ENCODE measurements around the gene IDH1. TPM values are rescaled to one million over a fixed set of nuclear protein-coding genes. Genes with fewer than 3 reads are reported as not detected.
A peak's percentile ranks its signal among the peaks of the same experiment; 100 is the strongest.
"Not testable (repeated sequence)": the region's sequence is repeated elsewhere in the genome, so short reads cannot be mapped to it uniquely, and the experiment has no call there.

IDH1 gene
- total and polyA plus RNA-seq, 2 of the 4 experiments (the other 2 are of a cell fraction): 53.5 to 77.1 TPM

GRCh38 chr2:208268156-208268952, 13.5 kb upstream of the IDH1 start (continued):
- TF ChIP-seq CEBPB (IDR thresholded peaks at IDR 0.05; ENCODE audit: low read depth, low read length): no peak

- H2BK20ac ChIP-seq (ENCODE audit: low read depth, low read length); H3K14ac ChIP-seq (replicated peaks; ENCODE audit: low read depth, low read length); H3K9me3 ChIP-seq (ENCODE audit: control insufficient read depth, insufficient read depth, low read length); H4K8ac ChIP-seq (ENCODE audit: low read depth in 2 of 2, low read length in 2 of 2); H3K36me3 ChIP-seq (ENCODE audit: control insufficient read depth, insufficient read depth, low read length); H2AK9ac ChIP-seq (replicated peaks; ENCODE audit: low read depth, low read length, poor library complexity); H3K4ac ChIP-seq (ENCODE audit: low read depth, low read length); H3K4me1 ChIP-seq (ENCODE audit: control insufficient read depth, insufficient read depth, low read length); H3K56ac ChIP-seq (ENCODE audit: extremely low read depth, insufficient read depth, low read length); H4K91ac ChIP-seq (ENCODE audit: insufficient read depth, low read depth, low read length); ATAC-seq (ENCODE audit: low read depth); H2BK120ac ChIP-seq (ENCODE audit: low read depth, low read length); H4K5ac ChIP-seq (ENCODE audit: low read depth, low read length); H2BK15ac ChIP-seq (ENCODE audit: low read depth, low read length); H2BK5ac ChIP-seq (ENCODE audit: low read depth, low read length, poor library complexity, severe bottlenecking); H3K18ac ChIP-seq (ENCODE audit: low read depth, low read length); H2AFZ ChIP-seq (replicated peaks; ENCODE audit: low read length, poor library complexity); DNase-seq; intact Hi-C loops (cut with micrococcal nuclease); dilution Hi-C loops (cut with HindIII; ENCODE audit: low sequenced_read_pairs, unreplicated experiment); H3K9ac ChIP-seq (ENCODE audit: low read depth, low read length); H2AK5ac ChIP-seq (ENCODE audit: low read depth, low read length); H3K9me1 ChIP-seq (ENCODE audit: insufficient read depth, low read length); H3K27ac ChIP-seq (ENCODE audit: insufficient read depth, low read length); BruUV-seq (replicated peaks); H3K4me3 ChIP-seq (ENCODE audit: insufficient read depth, low read depth, low read length); H3K27me3 ChIP-seq (ENCODE audit: control insufficient read depth, insufficient read depth, low read length); CTCF ChIA-PET: not testable (repeated sequence)
- in situ Hi-C loops (cut with MboI; ENCODE audit: low sequenced_read_pairs): loop anchor here (25.0 kb wide), 1 partner anchor 530 kb away; no protein-coding TSS in a partner anchor
- Histone ChIP-seq H4K20me1 (ENCODE audit: insufficient read depth, low read length) (peaks cover 16% of the 10 kb centered on the region; the same call in 1 of the 2 replicates), H3K4me2 (ENCODE audit: low read depth, low read length) (peak overlapping the region; percentile 100; the same call in 1 of the 2 replicates), H3K79me1 (ENCODE audit: low read depth in 1 of 2, low read length in 2 of 2) (peaks cover 3 to 16% of the 10 kb centered on the region in 2 experiments; a peak in 3 of 4 replicates), H3K23ac (ENCODE audit: low read depth, low read length) (peak overlapping the region; percentile 19; the same call in 1 of the 2 replicates)
- POLR2A ChIA-PET (ENCODE audit: unreplicated experiment): interaction anchor here (1.1 kb wide), 1 partner anchor 13 kb away, joined by 9 read pairs; the partner anchor contains the start of gene IDH1
- WGBS, 2 experiments (ENCODE audit: extremely low coverage in 2 of 2, insufficient read length in 1 of 2): 97% methylated on average over 5 of the region's 22 CpGs; no CpG with 5 or more reads in 1 of the 2 experiments
Measured at GRCh38 chr2:208267526-208267925, 12.7 kb upstream of the IDH1 start.

Data from IMR-90 (cell line).